Measurements from ENCODE around the gene PDIA6. TPM values are rescaled to one million over a fixed set of nuclear protein-coding genes. Genes with fewer than 3 reads are reported as not detected.

The PDIA6 gene
- total RNA-seq, 1 experiment from 2014 or later: 149 TPM

- TF ChIP-seq CTCF (IDR thresholded peaks at IDR 0.05 in 2 of 3, conservative IDR thresholded peaks at IDR 0.05 in 1 of 3; ENCODE audit: borderline replicate concordance in 1 of 3, insufficient read depth in 1 of 3, low read depth in 2 of 3, low read length in 2 of 3): no peak
- TF ChIP-seq TCF7L2 (IDR thresholded peaks at IDR 0.05; ENCODE audit: borderline replicate concordance, extremely low read depth, insufficient read depth, insufficient read length): no peak
- TF ChIP-seq CBX3 (IDR thresholded peaks at IDR 0.05; ENCODE audit: low read depth): no peak
- TF ChIP-seq POLR2A (IDR thresholded peaks at IDR 0.05; ENCODE audit: borderline replicate concordance, extremely low read depth, insufficient read depth, insufficient read length): no peak
- TF ChIP-seq SRF (IDR thresholded peaks at IDR 0.05; ENCODE audit: low read depth): no peak
- no peak for TF ChIP-seq ELF1 (IDR thresholded peaks at IDR 0.05; ENCODE audit: borderline replicate concordance, low read depth)
- TF ChIP-seq SIN3A (IDR thresholded peaks at IDR 0.05; ENCODE audit: low read depth): no peak
These were observed 31.5 kb upstream of the PDIA6 start (continued) for GRCh38 chr2:10844097-10844496.

- ChIA-PET POLR2A (no interaction called here), CTCF (interaction anchor here (1.4 kb wide), 1 partner anchor 10 kb away, joined by 7 read pairs; no protein-coding TSS in a partner anchor), RAD21 (ENCODE audit: low non-redundant PET in 1 of 2, low total read pairs in 2 of 2, uncharacterized antibody in 2 of 2, unreplicated experiment in 2 of 2) (no interaction called here)
- Histone ChIP-seq H4K20me1 (ENCODE audit: insufficient read depth) (no peaks in the 10 kb centered on the region), H3K9me2 (ENCODE audit: insufficient read depth) (no peaks in the 10 kb centered on the region), H3K27me3 (ENCODE audit: insufficient read depth, low read length) (no peaks in the 10 kb centered on the region), H3K36me3 (ENCODE audit: control insufficient read depth in 1 of 2, insufficient read depth in 2 of 2, low read length in 2 of 2) (no peaks in the 10 kb centered on the region), H3K27ac (ENCODE audit: low read depth, low read length) (no peak overlapping the region), H3K79me2 (ENCODE audit: insufficient read depth, low read length) (no peaks in the 10 kb centered on the region), H2AFZ (ENCODE audit: low read depth, low read length, poor library complexity, severe bottlenecking) (no peak overlapping the region), H3K4me3 (replicated peaks in 1 of 2; ENCODE audit: low read depth in 1 of 2, low read length in 2 of 2) (no peak overlapping the region), H3K9me3 (ENCODE audit: control insufficient read depth in 1 of 2, insufficient read depth in 1 of 2, low read depth in 1 of 2, low read length in 2 of 2) (peaks cover 12 to 25% of the 10 kb centered on the region in 2 experiments; a peak in 2 of 4 replicates), H3K4me1 (ENCODE audit: control insufficient read depth in 1 of 2, insufficient read depth in 2 of 2, low read length in 2 of 2) (no peaks in the 10 kb centered on the region), H3K4me2 (ENCODE audit: low read length) (no peak overlapping the region), H3K9ac (ENCODE audit: low read length) (no peak overlapping the region)
- intact Hi-C loops (cut with micrococcal nuclease): no loop called here
- no peak for TF ChIP-seq MAX (IDR thresholded peaks at IDR 0.05)
- BruUV-seq (replicated peaks): no TSS peak
- no peak for ATAC-seq
- DNase-seq (ENCODE audit: low read depth, low spot score): no peak
These were observed 29.9 kb upstream of the PDIA6 start for GRCh38 chr2:10842506-10842905.
